Activated naive CD8-positive, alpha-beta T cell treated with anti-CD3 and anti-CD28 coated beads, Interleukin-2, amount 50 U/mL, for 24 hours (primary cell): ENCODE measurements around the gene SLC45A1.
"Not testable (repeated sequence)": the region's sequence is repeated elsewhere in the genome, so short reads cannot be mapped to it uniquely, and the experiment has no call there.

Experiments used
- ATAC-seq: fragments of 150-1000 bp; cut with Tn5 transposase; one replicate; pipeline ENCODE4 v1.10.0; 2021
- DNase-seq: peaks from one replicate; pipeline ENCODE4 v3.0.0; 2021
- H3K27ac Mint-ChIP-seq: one replicate; pipeline ENCODE4 v1.8.0; 2021; ENCODE audit warnings: mild to moderate bottlenecking, mixed read lengths
- H3K27me3 Mint-ChIP-seq: one replicate; pipeline ENCODE4 v1.8.0; 2021; ENCODE audit warnings: mixed read lengths
- H3K36me3 Mint-ChIP-seq: one replicate; pipeline ENCODE4 v1.8.0; 2021; ENCODE audit warnings: low read depth, mixed read lengths
- H3K4me1 Mint-ChIP-seq: one replicate; pipeline ENCODE4 v1.8.0; 2021; ENCODE audit warnings: mixed read lengths
- H3K4me3 Mint-ChIP-seq: one replicate; pipeline ENCODE4 v1.8.0; 2021; ENCODE audit warnings: mild to moderate bottlenecking, moderate library complexity, mixed read lengths
- H3K9me3 Mint-ChIP-seq: one replicate; pipeline ENCODE4 v1.8.0; 2021; ENCODE audit warnings: mixed read lengths

SLC45A1 gene

GRCh38 chr1:8317647-8318381 is at the start of gene SLC45A1:
Gene SLC45A1 (plus strand): TSS chr1:8318114. CDS start chr1:8324330, 6,216 bp downstream.
- H3K27me3 Mint-ChIP-seq = peaks cover 42% of the 10 kb centered on the region
- H3K4me1 Mint-ChIP-seq = peaks cover 14% of the 10 kb centered on the region
- peak within 1 kb of the TSS; percentile 73 for H3K4me3 Mint-ChIP-seq
- ATAC-seq (peak; percentile 85), DNase-seq (peak; percentile 84)
- H3K36me3 Mint-ChIP-seq = no peaks in the 10 kb centered on the region
- H3K27ac Mint-ChIP-seq = no peak within 1 kb of the TSS
- H3K9me3 Mint-ChIP-seq = peaks cover 4% of the 10 kb centered on the region

- no peaks in the 10 kb centered on the region for H3K36me3 Mint-ChIP-seq
- ATAC-seq = no peak
- no peak overlapping the region for H3K4me3 Mint-ChIP-seq
- no peaks in the 10 kb centered on the region for H3K4me1 Mint-ChIP-seq
- no peak overlapping the region for H3K27ac Mint-ChIP-seq
- H3K27me3 Mint-ChIP-seq = peaks cover 13% of the 10 kb centered on the region
- H3K9me3 Mint-ChIP-seq = peaks cover 5% of the 10 kb centered on the region
- no peak for DNase-seq
Observed at GRCh38 chr1:8273036-8273435, 44.9 kb upstream of the SLC45A1 start.

- peaks cover 14% of the 10 kb centered on the region for H3K27me3 Mint-ChIP-seq
- DNase-seq (no peak), ATAC-seq (no peak)
- no peak overlapping the region for H3K27ac Mint-ChIP-seq
- H3K9me3 Mint-ChIP-seq = peaks cover 5% of the 10 kb centered on the region
- H3K4me3 Mint-ChIP-seq = no peak overlapping the region
- H3K4me1 Mint-ChIP-seq = no peaks in the 10 kb centered on the region
- no peaks in the 10 kb centered on the region for H3K36me3 Mint-ChIP-seq
Observed at GRCh38 chr1:8274352-8274751, 43.6 kb upstream of the SLC45A1 start.

- Mint-ChIP-seq H3K36me3 (no peaks in the 10 kb centered on the region), H3K9me3 (peaks cover 9% of the 10 kb centered on the region)
Observed at GRCh38 chr1:8276173-8276914, 41.6 kb upstream of the SLC45A1 start.

GRCh38 chr1:8276932-8277331 is 41.0 kb upstream of the SLC45A1 start:
- H3K9me3 Mint-ChIP-seq = peaks cover 9% of the 10 kb centered on the region
- no peak overlapping the region for H3K27ac Mint-ChIP-seq
- no peaks in the 10 kb centered on the region for H3K36me3 Mint-ChIP-seq
- H3K4me3 Mint-ChIP-seq = no peak overlapping the region
- ATAC-seq (no peak), DNase-seq (no peak)
- no peaks in the 10 kb centered on the region for H3K4me1 Mint-ChIP-seq
- H3K27me3 Mint-ChIP-seq = peaks cover 20% of the 10 kb centered on the region

More at GRCh38 chr1:8276173-8276914, 41.6 kb upstream of the SLC45A1 start:
- DNase-seq (no peak), ATAC-seq (no peak)
- Mint-ChIP-seq H3K4me1 (no peaks in the 10 kb centered on the region), H3K27ac (no peak overlapping the region), H3K27me3 (peaks cover 15% of the 10 kb centered on the region), H3K4me3 (no peak overlapping the region)

GRCh38 chr1:8278677-8279076 is 39.2 kb upstream of the SLC45A1 start:
- ATAC-seq, H3K36me3 Mint-ChIP-seq, DNase-seq, H3K27ac Mint-ChIP-seq, H3K9me3 Mint-ChIP-seq, H3K4me3 Mint-ChIP-seq: not testable (repeated sequence)
- Mint-ChIP-seq H3K4me1 (peaks cover 16% of the 10 kb centered on the region), H3K27me3 (peaks cover 34% of the 10 kb centered on the region)

- ATAC-seq = no peak
- H3K36me3 Mint-ChIP-seq = no peaks in the 10 kb centered on the region
- peaks cover 32% of the 10 kb centered on the region for H3K27me3 Mint-ChIP-seq
- H3K4me1 Mint-ChIP-seq = peaks cover 21% of the 10 kb centered on the region
- H3K9me3 Mint-ChIP-seq = peaks cover 6% of the 10 kb centered on the region
- no peak overlapping the region for H3K4me3 Mint-ChIP-seq
- no peak for DNase-seq
- H3K27ac Mint-ChIP-seq = no peak overlapping the region
Observed at GRCh38 chr1:8281843-8282509, 35.9 kb upstream of the SLC45A1 start.

GRCh38 chr1:8283058-8283884 is 34.6 kb upstream of the SLC45A1 start:
- peaks cover 4% of the 10 kb centered on the region for H3K9me3 Mint-ChIP-seq
- peaks cover 21% of the 10 kb centered on the region for H3K4me1 Mint-ChIP-seq
- DNase-seq = peak; percentile 16
- no peaks in the 10 kb centered on the region for H3K36me3 Mint-ChIP-seq
- peak; percentile 83 for ATAC-seq
- H3K27me3 Mint-ChIP-seq = peaks cover 32% of the 10 kb centered on the region
- peak overlapping the region; percentile 12 for H3K4me3 Mint-ChIP-seq
- H3K27ac Mint-ChIP-seq = peak overlapping the region; percentile 78

GRCh38 chr1:8284127-8284526 is 33.8 kb upstream of the SLC45A1 start:
- H3K4me3 Mint-ChIP-seq = no peak overlapping the region
- peaks cover 31% of the 10 kb centered on the region for H3K27me3 Mint-ChIP-seq
- peaks cover 4% of the 10 kb centered on the region for H3K9me3 Mint-ChIP-seq
- ATAC-seq = peak; percentile 18
- DNase-seq = no peak
- H3K27ac Mint-ChIP-seq = no peak overlapping the region
- H3K36me3 Mint-ChIP-seq = no peaks in the 10 kb centered on the region
- peaks cover 21% of the 10 kb centered on the region for H3K4me1 Mint-ChIP-seq

GRCh38 chr1:8285103-8285502 is 32.8 kb upstream of the SLC45A1 start:
- Mint-ChIP-seq H3K27me3 (peaks cover 31% of the 10 kb centered on the region), H3K27ac (no peak overlapping the region), H3K4me1 (peaks cover 21% of the 10 kb centered on the region), H3K4me3 (no peak overlapping the region), H3K36me3 (no peaks in the 10 kb centered on the region), H3K9me3 (peaks cover 4% of the 10 kb centered on the region)
- DNase-seq (no peak), ATAC-seq (no peak)

- Mint-ChIP-seq H3K27ac (no peak overlapping the region), H3K4me1 (peaks cover 21% of the 10 kb centered on the region)
Observed at GRCh38 chr1:8285965-8286364, 31.9 kb upstream of the SLC45A1 start.

GRCh38 chr1:8293118-8293517 is 24.8 kb upstream of the SLC45A1 start:
- Mint-ChIP-seq H3K4me3 (no peak overlapping the region), H3K27me3 (no peaks in the 10 kb centered on the region), H3K27ac (no peak overlapping the region), H3K4me1 (no peaks in the 10 kb centered on the region), H3K36me3 (no peaks in the 10 kb centered on the region), H3K9me3 (no peaks in the 10 kb centered on the region)
- DNase-seq = no peak
- ATAC-seq = no peak

More at GRCh38 chr1:8285965-8286364, 31.9 kb upstream of the SLC45A1 start:
- DNase-seq = no peak
- Mint-ChIP-seq H3K9me3 (peaks cover 2% of the 10 kb centered on the region), H3K4me3 (no peak overlapping the region), H3K27me3 (peaks cover 26% of the 10 kb centered on the region), H3K36me3 (no peaks in the 10 kb centered on the region)
- no peak for ATAC-seq

GRCh38 chr1:8293641-8294169 is 24.2 kb upstream of the SLC45A1 start:
- Mint-ChIP-seq H3K27me3 (no peaks in the 10 kb centered on the region), H3K9me3 (no peaks in the 10 kb centered on the region), H3K4me1 (no peaks in the 10 kb centered on the region), H3K27ac (no peak overlapping the region), H3K36me3 (no peaks in the 10 kb centered on the region), H3K4me3 (no peak overlapping the region)
- ATAC-seq = no peak
- DNase-seq = no peak

- Mint-ChIP-seq H3K4me1 (no peaks in the 10 kb centered on the region), H3K27ac (no peak overlapping the region), H3K9me3 (no peaks in the 10 kb centered on the region), H3K4me3 (no peak overlapping the region), H3K27me3 (no peaks in the 10 kb centered on the region), H3K36me3 (no peaks in the 10 kb centered on the region)
- ATAC-seq (no peak), DNase-seq (no peak)
Observed at GRCh38 chr1:8294170-8294697, 23.7 kb upstream of the SLC45A1 start.
